T47D (cell line): ENCODE results near the gene CIB2.

Experiments
- DNase-seq, 2 experiments: peaks; one replicate each; pipeline versions ENCODE4 v3.0.0 to v3.0.0-alpha.2; 2011 to 2012; ENCODE audit warnings: low read depth in 1 of 2, low spot score in 1 of 2
- JUND ChIP-seq: IDR thresholded peaks from 2 replicates; pipeline ENCODE4 v1.6.1; 2012; ENCODE audit warnings: low read depth
- in situ Hi-C: cut with HindIII; loops from 2 replicates; pipeline ENCODE4 v1.10.0; 2016; ENCODE audit warnings: low sequenced_read_pairs, low pct_unique_long_range_greater_than_20kb

The CIB2 gene

DNA sequence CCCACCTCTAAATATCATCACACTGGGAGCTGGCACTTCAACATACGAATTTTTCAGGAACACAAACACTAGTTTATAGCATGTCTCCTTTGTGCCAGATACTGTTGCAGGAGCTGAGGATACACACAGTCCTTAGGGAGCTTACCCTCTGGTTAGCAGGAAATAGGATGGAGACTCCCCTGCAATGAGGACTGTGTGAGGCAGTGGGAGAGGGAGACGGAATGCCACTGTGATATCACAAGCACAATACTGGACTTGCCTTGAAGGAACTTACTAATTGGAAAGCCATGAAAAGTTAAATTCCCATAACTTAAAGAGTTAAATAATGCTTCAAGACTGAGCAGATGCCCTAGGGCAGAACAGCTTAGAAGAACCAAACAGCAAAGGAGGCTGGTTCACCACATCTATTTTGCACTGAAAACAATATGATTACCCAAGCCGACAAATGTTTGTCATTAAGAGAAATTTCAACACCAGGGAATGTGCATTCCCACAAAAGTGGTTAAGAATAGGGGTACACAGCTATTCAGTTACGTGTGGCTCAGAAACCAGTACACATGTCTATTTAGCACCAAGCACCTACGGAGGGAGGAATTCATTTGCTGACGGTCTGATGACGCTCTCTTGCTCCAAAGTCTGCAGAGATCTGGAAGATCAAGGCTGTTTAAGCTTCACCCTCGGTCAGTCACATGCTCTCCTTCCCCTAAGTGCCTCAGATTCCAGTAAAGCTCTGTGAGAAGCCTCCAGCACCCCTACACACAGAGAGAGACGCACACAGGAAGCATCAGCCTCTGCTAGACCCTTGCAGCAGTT is 59.0 kb downstream of the CIB2 start:
- DNase-seq = no peak
- in situ Hi-C loops = no loop called here

DNA sequence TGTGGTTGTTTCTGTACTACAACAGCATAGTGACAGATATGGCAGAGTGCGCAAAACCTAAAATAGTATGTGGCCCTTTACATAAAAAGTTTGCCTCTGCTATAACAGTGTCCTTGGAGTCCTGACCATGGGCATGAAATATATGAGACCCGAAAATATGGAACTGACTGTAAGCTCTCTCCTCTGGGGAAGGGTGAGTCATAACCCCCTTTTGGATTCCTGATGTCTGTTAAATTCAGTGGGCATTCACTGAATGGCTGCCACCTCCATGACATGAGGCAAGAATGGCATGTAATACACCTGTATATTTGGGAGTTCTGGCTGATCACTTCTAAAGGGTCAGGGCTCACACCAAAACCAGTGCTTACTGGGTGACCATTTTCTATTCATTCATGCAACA is 59.9 kb downstream of the CIB2 start:
- in situ Hi-C loops = no loop called here
- TF ChIP-seq JUND = no peak
- DNase-seq = no peak

More for the DNA sequence above, 59.0 kb downstream of the CIB2 start:
- no peak for TF ChIP-seq JUND

DNA sequence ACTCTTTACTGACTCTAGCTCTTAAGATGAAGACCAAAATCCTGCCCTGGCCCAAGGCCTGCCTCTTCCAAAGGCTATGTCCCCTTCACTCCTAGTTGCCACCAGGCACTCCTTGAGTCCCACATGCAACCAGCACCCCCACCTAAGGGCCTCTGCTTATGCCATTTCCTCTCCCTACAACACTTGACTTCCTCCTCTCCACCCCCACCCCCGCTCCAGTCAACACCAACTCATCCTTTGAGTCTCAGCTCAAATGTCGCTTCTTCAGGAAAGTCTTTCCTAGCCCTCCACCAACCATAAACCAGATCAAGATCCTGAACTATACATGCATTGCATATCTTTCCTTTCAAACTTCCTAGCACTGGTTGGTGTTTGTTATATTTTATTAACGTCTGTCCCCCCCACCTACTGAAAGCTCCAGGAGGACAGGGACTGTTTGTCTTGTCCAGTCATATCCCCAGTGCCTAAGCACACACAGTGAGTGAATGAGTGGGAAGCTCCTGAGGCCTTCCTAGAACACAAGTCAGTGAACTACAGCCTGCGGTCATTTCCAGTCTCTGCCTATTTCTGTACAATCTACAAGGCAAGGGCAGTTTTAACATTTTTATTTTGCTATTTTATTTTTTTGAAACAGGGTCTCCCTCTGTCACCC is 61.1 kb downstream of the CIB2 start:
- DNase-seq = no peak
- in situ Hi-C loops = no loop called here
- TF ChIP-seq JUND = no peak

DNA sequence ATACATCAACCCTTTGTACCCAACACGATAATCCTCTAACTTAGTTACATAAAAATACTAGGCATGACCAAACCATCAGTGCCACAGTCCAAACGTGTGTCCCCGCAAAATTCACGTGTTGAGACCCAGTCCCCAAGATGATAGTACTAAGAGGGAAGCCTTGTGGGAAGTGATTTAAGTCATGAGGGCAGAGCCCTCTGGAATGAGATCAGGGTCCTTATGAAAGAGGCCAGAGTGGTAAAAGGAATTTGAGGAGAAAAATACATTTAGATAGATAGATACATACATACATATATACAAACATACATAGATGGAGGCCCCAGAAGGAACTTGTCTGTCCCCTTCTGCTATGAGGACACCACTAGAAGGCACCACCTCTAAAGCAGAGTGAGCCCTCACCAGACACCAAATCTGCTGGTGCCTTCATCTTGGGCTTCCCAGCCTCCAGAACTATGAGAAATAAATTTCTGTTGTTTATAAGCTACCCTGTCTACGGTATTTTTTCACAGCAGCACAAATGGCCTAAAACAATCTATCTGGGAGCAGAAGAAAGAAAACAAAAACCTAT is 61.7 kb downstream of the CIB2 start:
- no peak for DNase-seq
- in situ Hi-C loops = no loop called here
- TF ChIP-seq JUND = no peak

DNA sequence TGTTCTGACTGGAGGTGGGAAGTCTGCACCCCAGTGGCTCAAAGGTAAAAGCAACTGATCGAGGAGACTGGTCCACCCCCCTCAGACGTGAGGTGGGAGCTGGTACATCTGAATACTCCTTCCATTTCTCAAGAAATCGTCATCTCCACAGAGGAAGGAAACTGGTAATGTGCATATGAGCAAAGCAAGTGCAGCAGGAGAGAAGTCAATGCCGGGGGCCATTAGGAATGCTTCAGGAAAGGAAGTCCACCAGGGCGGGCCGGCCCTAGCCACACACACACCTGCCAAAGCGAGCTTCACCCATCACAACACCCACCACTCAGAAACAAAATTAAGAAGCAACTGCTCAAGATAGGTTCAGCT is 62.2 kb downstream of the CIB2 start:
- TF ChIP-seq JUND = no peak
- in situ Hi-C loops = no loop called here
- no peak for DNase-seq

DNA sequence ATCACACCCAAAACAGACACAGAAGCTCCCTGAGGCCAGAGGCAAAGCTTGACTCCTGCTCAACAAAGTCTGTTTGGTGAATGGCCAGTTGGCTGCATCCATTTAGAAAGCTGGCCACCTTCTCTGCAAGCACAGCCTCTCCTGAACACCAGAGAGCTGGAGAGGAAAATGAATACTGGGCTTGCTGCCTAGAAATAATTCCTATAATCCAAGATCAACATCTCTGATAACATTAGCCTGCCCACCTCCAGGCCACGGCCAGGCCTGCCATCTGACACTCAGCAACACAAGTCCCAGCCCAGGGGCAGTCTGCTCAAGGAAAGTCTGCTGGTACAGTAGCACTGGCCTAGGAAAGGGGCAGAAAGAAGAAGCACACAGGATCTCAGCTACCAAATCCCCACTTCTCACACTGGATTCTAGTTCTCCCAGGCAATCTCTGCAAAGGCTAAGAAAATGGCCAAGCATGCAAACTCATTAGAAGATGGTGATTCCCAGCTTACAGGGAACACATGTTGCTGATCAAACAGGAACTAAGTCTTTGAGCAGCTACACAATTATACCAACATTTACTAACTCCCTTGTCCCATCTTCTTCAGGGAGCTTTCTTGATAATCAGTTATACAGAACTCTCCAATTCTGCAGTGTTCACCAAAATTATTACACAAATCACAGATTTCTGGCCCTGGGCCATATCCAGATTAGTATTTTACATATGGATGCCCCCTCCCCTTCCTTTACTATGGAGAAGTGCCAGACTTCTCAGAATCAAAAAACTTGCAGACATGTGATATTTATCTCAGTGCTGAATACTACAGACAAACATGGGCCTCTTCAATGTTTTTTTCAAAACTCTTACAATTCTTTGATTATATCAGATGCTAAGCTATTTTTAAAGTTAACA is 63.7 kb downstream of the CIB2 start:
- no peak for TF ChIP-seq JUND
- in situ Hi-C loops = no loop called here
- no peak for DNase-seq

DNA sequence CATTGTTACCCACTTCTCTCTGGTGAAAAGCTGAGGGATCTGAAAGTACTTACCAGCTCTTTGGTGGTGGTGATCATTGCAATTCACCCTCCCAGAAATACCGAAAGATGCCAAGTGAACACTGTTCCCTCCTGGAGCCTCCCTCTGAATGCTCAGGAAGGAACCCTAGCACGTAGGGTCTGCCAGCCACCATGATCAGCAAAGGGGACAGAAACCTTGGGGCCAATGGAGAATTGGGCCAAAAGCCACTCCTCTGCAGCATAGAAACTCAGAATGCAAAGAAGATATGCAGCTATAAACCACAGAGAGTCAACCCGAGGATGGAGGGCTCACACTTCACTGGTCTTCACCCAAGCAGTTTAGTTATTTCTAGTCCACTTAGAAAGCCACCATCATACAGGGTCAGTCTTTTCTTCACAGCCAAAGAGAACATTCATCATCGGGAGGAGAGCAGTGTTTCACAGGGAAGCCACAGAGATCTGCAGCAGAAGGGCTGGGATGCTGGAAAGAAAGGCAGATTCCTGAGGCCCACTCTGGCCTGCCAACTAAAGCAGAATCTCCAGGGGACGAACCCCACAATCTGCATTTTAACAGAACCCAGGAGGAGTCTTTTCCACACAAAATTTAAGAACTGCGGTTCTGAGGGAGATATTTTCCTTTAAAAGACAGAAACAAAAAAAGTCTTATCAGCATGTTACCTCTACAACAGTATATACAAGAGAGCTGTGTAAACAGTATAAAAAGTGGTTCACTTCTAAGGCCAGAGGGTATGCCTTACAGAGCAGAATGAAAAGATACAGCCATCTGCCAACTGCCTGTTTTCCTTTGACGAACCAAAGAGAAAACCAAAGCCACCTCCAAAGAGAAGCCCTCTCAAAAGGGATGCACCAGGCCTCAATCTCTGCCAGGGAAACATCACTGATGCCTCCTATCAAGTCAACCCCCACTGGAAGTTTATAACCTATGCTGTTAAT is 65.0 kb downstream of the CIB2 start:
- no peak for DNase-seq
- in situ Hi-C loops = no loop called here

DNA sequence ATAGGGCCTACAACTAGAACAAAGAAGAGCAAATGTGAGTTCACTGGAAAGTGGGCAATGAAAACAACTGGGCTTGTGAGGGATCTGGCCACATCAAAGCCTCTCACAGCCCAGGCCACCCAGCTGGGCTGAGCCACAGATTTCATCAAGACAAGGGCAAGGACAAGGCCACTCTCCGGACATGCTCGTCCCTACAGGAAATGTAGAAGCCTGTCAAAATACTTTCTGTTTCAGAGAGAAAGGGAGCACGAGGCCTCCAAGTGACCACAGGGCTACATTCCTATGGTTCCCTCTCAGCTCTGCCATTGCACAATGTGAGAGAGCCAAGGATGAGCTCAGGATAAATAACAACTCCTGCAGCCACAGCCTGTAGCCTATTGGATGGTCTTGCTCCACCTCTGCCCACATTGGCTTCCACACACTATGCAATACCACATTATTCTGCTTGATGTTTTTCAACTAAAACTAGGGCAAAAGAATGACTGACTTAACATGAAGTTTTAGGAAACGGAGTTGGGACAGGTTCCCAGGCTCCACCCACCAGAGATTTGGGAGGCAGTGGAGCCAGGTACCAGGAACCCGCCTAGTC is 65.9 kb downstream of the CIB2 start:
- in situ Hi-C loops = no loop called here
- no peak for TF ChIP-seq JUND
- DNase-seq = peak in 1 of 2 experiments; percentile 62

More for the DNA sequence above, 65.0 kb downstream of the CIB2 start:
- no peak for TF ChIP-seq JUND

DNA sequence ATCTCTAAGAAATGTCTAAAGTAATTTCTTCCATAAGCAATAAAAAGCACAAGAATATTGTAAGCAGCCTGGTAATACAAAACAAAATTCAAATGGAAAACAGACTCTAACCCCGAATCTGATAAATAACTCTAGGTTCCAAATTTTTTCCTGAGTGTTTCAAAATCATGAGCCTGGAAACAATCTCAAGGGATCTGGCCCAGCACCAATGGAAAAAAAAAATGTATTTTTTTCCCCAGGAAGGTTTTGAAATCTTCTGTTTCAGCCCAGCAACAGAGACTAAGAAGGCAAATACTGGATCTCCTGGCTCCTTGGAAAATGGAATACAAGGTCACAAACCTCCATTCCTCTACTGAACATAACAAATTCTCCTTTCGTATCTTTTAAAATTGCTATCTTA is 66.7 kb downstream of the CIB2 start:
- in situ Hi-C loops = no loop called here
- DNase-seq = no peak
- no peak for TF ChIP-seq JUND

DNA sequence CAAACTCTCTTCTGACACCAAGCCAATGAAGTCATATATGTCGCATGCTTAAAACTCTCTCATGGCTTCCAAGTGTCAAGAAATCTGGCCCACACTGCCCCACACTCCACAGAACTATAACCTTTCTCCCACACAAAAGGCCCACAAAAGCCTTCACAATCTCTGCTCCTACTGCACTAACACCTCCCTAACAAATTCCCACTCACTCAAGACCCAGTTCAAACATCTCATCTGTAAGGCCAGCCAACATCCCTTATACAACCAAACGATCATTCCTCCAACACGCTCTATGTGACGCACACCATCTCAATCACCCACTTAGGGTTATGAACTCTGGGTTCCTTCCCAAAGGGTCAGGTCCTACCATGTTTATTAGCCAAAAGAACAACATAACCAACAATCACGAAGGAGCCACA is 67.3 kb downstream of the CIB2 start:
- in situ Hi-C loops = no loop called here
- no peak for DNase-seq
- no peak for TF ChIP-seq JUND

DNA sequence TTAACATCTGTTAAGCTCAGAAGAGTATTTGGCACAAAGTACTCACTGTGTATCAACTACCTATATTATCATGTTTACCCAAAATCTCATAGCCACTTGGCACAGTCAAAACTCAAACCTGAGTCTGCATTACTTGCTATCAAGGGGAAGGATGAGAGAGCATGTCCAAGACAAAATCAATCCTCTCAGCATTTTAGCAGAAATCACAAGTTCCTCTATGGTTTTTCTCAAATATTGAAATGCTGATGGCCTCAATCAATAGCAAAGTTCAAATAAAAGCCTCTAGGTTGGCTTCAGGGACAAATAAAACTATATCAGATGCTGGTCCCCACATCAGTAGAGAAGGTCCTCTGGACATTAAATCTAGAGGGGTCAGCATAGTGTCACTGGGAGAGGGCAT is 68.0 kb downstream of the CIB2 start:
- in situ Hi-C loops = no loop called here
- no peak for DNase-seq
- TF ChIP-seq JUND = no peak

DNA sequence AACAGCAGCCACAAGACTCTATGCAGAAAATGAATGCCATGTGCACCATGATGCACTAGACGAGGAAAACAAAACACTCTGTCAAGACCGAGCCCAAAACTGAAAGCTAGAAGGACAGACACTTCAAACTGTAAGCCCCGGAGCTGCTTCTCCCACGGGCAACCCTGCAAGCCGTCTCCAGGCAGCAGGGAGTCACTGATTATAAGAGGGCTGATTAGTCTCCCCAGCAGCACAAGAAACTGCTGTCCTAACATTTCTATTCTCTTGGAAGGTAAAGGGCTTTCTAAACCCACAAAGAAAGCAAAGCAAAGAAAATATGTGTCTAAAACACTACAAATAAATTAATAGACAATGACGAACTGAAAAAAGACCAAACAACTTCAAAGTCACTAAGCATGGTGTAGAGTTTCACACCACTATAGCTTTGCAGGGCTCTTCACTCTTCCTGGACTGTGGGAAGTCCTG is 69.2 kb downstream of the CIB2 start:
- no peak for TF ChIP-seq JUND
- in situ Hi-C loops = no loop called here
- DNase-seq = no peak
